Vagina (tissue), 2 donors: ENCODE measurements around the gene HBQ1.

ENCODE experiments used
- CTCF ChIP-seq, 3 experiments: fragments of 450-650 bp in 2 of 3; fragments of 200-600 bp in 1 of 3; sonication (generic) in 1 of 3; IDR thresholded peaks; one replicate each; pipeline ENCODE4 v1.5.1; 2017 to 2019; ENCODE audit warnings: antibody characterized with exemption in 3 of 3, mild to moderate bottlenecking in 2 of 3, moderate library complexity in 2 of 3
- POLR2AphosphoS5 ChIP-seq, 2 donors: sonication (generic); formaldehyde crosslinking; IDR thresholded peaks; one replicate each; pipeline ENCODE4 v1.9.0; 2017; ENCODE audit warnings: antibody characterized with exemption in 2 of 2, mild to moderate bottlenecking in 2 of 2, low read depth in 1 of 2; ENCODE audit not compliant: insufficient read depth in 1 of 2

GRCh38 chr16:175011-175949 is 5.0 kb upstream of the HBQ1 start:
- TF ChIP-seq CTCF (IDR thresholded peaks at IDR 0.05) = no peak
- TF ChIP-seq POLR2AphosphoS5 (IDR thresholded peaks at IDR 0.05; ENCODE audit: insufficient read depth in 1 of 2, low read depth in 1 of 2) = no peak
